HFF-Myc (cell line): ENCODE measurements around the gene NPHP4.

ENCODE experiments used
- DNase-seq: peaks from one replicate; pipeline ENCODE4 v3.0.0-alpha.2; 2011; ENCODE audit warnings: low read depth; ENCODE audit errors: extremely low read depth
- H3K4me3 ChIP-seq: replicated peaks from 2 replicates; pipeline ENCODE4 v1.5.1; 2011; ENCODE audit warnings: low read depth, mild to moderate bottlenecking, control low read depth, low read length
- TF ChIP-seq, protein P1 (sequence below): IDR thresholded peaks from 2 replicates; pipeline ENCODE4 v1.5.1; 2012; ENCODE audit warnings: mild to moderate bottlenecking, low read depth, low read length, control low read depth; ENCODE audit errors: missing control alignments

Gene NPHP4

DNA sequence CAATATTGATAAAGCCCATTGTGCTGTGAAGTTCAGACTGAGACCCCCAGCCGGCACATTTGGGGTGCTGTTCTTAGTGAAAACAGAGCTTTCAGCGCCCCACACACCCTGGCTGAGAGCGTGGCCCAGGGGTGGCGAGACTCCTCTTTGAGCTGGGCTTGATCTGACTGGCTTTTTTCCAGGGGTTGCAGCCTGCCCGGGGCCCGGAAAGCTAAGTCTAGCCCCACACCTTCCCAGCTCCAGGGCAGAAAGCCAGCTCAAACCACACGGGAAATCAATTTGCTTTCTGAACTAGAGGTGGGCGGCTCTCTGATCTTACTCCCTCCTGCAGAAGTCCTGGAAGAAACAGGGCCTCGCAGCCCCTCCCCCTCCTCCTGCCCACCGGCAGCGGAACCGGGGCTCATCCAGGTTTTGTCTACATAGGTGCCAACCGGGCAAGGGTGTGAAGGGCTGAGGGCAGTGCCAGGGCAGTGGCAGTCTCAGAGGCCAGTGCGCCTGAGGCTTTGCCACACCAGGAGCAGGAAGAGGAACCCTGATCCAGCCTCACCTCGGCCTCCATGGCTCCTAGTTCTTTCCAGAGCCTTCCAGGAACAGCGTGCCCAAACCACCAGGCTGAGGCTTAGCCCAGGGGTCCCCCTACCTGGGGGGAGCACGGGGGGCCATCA is 155.3 kb downstream of the NPHP4 start:
- DNase-seq = no peak
- no peak overlapping the region for H3K4me3 ChIP-seq
- TF ChIP-seq, protein P1, sequence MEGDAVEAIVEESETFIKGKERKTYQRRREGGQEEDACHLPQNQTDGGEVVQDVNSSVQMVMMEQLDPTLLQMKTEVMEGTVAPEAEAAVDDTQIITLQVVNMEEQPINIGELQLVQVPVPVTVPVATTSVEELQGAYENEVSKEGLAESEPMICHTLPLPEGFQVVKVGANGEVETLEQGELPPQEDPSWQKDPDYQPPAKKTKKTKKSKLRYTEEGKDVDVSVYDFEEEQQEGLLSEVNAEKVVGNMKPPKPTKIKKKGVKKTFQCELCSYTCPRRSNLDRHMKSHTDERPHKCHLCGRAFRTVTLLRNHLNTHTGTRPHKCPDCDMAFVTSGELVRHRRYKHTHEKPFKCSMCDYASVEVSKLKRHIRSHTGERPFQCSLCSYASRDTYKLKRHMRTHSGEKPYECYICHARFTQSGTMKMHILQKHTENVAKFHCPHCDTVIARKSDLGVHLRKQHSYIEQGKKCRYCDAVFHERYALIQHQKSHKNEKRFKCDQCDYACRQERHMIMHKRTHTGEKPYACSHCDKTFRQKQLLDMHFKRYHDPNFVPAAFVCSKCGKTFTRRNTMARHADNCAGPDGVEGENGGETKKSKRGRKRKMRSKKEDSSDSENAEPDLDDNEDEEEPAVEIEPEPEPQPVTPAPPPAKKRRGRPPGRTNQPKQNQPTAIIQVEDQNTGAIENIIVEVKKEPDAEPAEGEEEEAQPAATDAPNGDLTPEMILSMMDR = no peak

DNA sequence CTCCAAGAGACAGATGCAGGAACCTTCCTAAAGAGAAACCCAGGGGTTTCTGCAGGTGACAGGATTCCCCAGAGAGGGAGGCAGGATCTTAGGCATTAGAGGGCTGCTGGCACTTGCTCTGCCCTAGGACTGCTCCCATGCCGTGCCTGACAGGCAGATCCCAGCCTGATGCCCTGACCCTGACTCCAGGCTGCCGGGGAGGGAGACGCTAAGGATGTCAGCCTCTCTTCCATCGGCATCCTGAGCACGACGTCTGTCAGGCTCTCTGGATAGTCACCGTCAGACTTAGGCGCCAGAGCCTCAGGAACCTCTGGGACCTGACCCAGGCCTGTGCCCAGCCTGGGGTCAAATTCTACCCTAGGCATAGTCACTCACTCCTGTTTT is 157.1 kb downstream of the NPHP4 start:
- H3K4me3 ChIP-seq = no peak overlapping the region
- no peak for DNase-seq
- TF ChIP-seq, protein P1 = no peak

DNA sequence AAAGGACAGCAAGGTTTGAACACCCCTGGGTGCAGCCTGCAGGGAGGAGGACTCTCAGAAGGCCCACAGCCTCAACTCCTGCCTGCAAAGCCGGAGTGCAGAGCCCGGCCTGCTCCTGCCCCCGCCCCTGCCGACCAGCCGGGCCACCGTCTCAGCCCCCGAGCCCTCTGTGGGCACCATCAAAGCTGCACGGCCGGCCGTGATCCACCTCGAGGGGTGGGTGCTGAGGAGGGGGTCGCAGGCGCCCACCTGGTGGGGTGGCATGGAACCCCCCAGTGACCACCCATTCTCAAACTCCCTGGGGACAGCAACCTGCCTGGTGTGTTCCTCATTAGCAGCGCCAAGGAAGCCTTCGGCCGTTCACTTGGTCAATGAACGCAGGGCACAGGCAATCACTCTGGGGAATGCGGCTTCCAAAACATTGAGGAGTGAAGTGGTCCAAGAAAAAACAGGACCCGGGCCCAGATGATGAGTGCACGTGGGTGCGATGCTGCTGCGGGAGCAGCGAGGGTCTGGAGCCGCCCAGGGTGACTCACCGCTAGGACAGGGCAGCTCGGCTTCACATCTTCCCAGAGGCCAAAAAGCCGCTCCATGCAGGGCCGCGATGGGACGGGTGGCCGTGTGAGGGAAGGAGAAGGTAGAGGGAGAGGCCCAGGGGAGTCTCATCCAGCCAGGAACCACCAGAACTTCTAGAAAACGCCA is 157.6 kb downstream of the NPHP4 start:
- DNase-seq = no peak
- H3K4me3 ChIP-seq = no peak overlapping the region
- TF ChIP-seq, protein P1 = no peak

DNA sequence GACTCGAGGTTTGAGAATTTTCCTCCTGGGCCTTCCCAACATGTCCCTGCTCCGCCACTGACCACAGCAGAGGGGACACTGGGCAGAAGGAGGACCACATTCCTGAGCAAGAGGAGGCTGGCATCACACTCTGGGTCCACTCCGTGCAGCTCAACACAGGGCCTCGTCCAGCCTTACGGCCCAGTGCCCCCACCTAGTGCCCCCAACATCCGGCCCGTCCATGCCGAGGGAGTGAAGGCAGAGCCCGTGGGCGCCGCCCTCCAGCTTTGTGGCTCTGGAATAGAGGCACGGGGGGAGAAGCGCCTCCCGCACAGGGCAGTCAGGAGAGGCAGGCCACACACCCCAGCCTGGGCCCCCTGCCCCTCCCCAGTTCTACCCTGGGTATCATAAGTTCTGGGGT is 158.3 kb downstream of the NPHP4 start:
- no peak for DNase-seq
- TF ChIP-seq, protein P1 = no peak
- H3K4me3 ChIP-seq = no peak overlapping the region

DNA sequence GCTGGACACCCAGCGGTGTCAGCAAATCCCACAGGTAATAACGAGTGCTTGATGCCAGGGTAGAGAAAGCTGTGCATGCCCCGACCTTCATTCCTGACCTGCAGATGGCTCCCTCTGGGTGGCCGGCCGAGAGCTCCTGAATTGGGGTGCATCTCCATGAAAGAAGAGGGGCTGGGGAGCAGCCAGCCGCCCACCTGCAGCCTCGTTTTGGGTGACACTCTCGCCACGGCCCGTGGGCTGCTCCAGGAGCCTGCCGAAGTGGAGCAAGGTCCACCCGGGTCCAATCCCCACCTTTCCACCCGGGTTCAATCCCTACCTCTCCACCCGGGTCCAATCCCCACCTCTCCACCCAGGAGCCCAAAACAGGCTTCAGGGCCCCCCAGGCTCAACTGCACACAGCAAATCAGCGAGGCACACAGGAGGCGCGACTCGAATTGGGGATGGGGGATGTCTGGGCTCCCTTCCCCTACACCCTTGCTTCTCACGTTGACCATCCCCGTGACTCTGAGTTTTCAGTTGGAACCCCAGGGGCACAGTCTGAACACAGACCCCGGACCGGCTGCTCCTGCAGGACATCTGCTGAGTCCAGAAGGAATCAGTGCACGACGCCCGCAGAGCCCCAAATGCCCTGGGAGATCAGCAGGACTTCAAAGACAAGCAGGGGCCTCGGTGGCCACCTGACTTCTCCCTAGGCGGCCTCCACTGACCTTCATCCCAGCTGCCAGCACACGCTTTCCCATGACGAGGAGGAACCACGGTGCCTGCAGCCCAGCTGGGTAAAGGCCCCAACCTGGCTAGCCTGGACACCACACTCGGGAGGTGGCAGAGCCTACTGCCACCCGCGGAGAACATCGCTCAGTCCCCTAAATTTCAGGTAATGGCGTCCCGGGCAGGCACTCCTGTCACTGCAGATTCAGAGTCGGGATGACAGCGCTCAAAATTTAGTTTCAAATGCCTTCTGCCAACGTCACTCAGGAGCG is 159.0 kb downstream of the NPHP4 start:
- no peak for DNase-seq
- no peak overlapping the region for H3K4me3 ChIP-seq
- TF ChIP-seq, protein P1 = no peak

DNA sequence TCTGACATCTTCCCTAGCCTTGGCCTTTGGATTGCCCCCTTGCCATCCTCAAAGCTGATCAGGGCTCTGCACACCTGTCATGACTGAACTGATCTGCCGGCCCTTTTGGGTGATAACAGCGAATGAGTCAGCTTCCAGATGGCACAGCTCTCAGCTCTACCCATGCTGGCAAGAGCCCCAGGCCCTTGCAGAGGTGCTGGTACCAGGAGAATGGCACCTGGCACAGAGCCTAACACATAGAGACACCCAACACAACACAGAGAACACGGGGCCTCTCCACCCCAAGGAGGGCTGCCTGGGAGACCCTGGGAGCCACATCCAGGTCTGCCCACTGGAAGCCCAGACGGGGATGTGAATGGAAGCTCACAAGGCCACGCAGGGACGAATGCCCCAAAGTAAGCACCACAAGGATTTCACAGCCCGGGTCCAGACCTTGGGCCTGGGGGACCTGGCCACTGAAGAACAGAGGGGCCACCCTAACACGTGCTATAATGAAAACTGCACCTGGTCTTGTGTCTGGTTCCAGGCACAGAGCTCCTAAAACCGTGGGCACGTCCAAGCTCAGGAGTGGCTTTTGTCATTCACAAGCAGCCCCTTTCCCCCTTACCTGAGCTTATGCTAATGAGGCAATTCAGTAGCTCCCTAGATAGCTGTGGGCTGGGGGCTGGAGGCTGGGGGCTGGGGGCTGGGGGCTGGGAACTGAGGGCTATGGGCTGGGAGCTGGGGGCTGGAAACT is 160.5 kb downstream of the NPHP4 start:
- TF ChIP-seq, protein P1 = no peak
- no peak for DNase-seq

More for the DNA sequence above, 160.5 kb downstream of the NPHP4 start:
- H3K4me3 ChIP-seq = no peak overlapping the region
